Esophagus muscularis mucosa (tissue), 4 donors: ENCODE results near the gene SPPL2B. TPM values are rescaled to one million over a fixed set of nuclear protein-coding genes. Genes with fewer than 3 reads are reported as not detected.

Source experiments
- DNase-seq: peaks from one replicate; pipeline ENCODE4 v3.0.0-alpha.2; 2017; ENCODE audit errors: extremely low spot score
- H3K27ac ChIP-seq, 4 donors: fragments of 200-600 bp; sonication (generic); replicated peaks in 1 of 4; 1 replicate in 3 of 4; 2 replicates in 1 of 4; pipeline ENCODE4 v1.5.1; 2016 to 2019; ENCODE audit warnings: mild to moderate bottlenecking in 1 of 4
- H3K27me3 ChIP-seq, 4 donors: fragments of 200-600 bp; sonication (generic); one replicate each; pipeline versions ENCODE4 v1.5.1 to v1.6.0; 2016 to 2019
- H3K36me3 ChIP-seq, 4 donors: fragments of 200-600 bp; sonication (generic); one replicate each; pipeline ENCODE4 v1.5.1; 2016 to 2019
- H3K4me1 ChIP-seq, 4 donors: fragments of 200-600 bp; sonication (generic); one replicate each; pipeline ENCODE4 v1.5.1; 2016 to 2019
- H3K4me3 ChIP-seq, 4 donors: fragments of 200-600 bp; sonication (generic); 1 replicate in 2 of 4; 2 replicates in 2 of 4; pipeline ENCODE4 v1.5.1; 2016 to 2019; ENCODE audit warnings: mild to moderate bottlenecking in 4 of 4, moderate library complexity in 1 of 4
- H3K9me3 ChIP-seq, 4 donors: fragments of 200-600 bp; sonication (generic); 1 replicate in 3 of 4; 2 replicates in 1 of 4; pipeline ENCODE4 v1.5.1; 2016 to 2019
- EP300 ChIP-seq: sonication (generic); formaldehyde crosslinking; IDR thresholded peaks from one replicate; pipeline ENCODE4 v1.6.1; 2017; ENCODE audit warnings: antibody characterized with exemption
- POLR2A ChIP-seq: fragments of 450-650 bp; IDR thresholded peaks from one replicate; pipeline ENCODE4 v1.6.1; 2017; ENCODE audit warnings: antibody characterized with exemption, moderate library complexity, mild to moderate bottlenecking, low read depth
- POLR2AphosphoS5 ChIP-seq, 2 donors: sonication (generic); formaldehyde crosslinking; IDR thresholded peaks; one replicate each; pipeline ENCODE4 v1.6.1; 2017; ENCODE audit warnings: antibody characterized with exemption in 2 of 2
- WGBS: methylation state at CpG from one replicate; pipeline ENCODE4 v1.1.5; 2018; 5-methylcytosine and 5-hydroxymethylcytosine counted together
- intact Hi-C: fragments of 100-400 bp; cut with DNase I; formaldehyde crosslinking; loops from one replicate; pipeline ENCODE4 v1.15.1; 2023
- total RNA-seq, 4 donors: library from RNA; depleted of rRNA; stranded (reverse); fragments of >200 nt; gene quantifications; one replicate each; pipeline versions ENCODE4 v1.1.0 to v1.2.1, GENCODE V29; 2016
- TF ChIP-seq, protein P1 (sequence below), 3 experiments: fragments of 200-600 bp in 2 of 3; fragments of 450-650 bp in 1 of 3; sonication (generic) in 2 of 3; IDR thresholded peaks; one replicate each; pipeline ENCODE4 v1.5.1; 2017 to 2019; ENCODE audit warnings: antibody characterized with exemption in 3 of 3, mild to moderate bottlenecking in 2 of 3, moderate library complexity in 1 of 3

Gene SPPL2B
- total RNA-seq, 4 donors from 2014 or later, result 25.0 to 42.4 (median 29.9) TPM

DNA sequence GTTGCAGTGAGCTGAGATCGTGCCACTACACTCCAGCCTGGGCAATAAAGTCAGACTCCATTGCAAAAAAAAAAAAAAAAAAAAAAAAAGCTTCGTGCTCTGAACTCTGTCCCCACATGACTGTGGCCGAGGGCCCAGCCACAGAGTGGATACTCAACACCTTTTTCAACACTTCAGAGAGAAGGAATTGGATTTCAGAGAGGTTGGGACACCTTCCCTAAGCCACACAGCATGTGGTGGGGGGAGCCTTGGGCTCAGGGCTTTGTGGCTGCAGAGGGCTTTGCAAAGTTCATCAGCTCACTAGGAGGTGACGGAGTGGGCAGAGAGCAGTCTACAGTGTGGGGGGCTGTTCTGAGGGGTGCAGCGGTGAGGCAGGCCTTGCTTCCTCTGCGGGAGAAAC is 9.6 kb upstream of the SPPL2B start:
- no peak for DNase-seq
- WGBS, result 92% methylated on average over 6 of the region's 6 CpGs

DNA sequence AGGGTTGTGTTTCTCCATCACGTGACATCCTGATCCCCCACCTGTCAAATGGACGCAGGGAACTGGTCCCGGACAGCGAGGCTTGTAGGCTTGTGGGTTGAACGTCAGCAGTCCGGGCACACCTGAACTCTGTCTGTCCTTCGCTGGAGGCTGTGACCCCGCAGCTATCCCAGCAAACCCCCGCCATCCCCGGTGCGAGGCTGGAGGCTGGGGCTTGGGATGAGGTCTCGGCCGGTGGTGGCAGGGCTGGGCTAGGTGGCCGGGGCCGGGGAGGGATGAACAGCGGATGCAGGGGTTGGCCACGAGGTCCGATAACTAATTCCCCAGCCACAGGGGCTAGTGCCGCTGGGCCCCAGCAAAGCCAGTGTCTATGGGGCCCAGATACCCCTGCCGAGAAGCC is 8.9 kb upstream of the SPPL2B start:
- Histone ChIP-seq H3K9me3 (peaks cover 0 to 12% (median 8%) of the 10 kb centered on the region in 4 donors), H3K27me3 (no peaks in the 10 kb centered on the region), H3K27ac (no peak overlapping the region), H3K4me1 (peaks cover 0 to 7% (median 3%) of the 10 kb centered on the region in 4 donors), H3K4me3 (no peak overlapping the region), H3K36me3 (peaks cover 5 to 36% (median 35%) of the 10 kb centered on the region in 4 donors)
- 96% methylated on average over 11 of the region's 20 CpGs for WGBS
- intact Hi-C loops, result no loop called here
- no peak for DNase-seq
- no peak for TF ChIP-seq POLR2A
- TF ChIP-seq POLR2AphosphoS5 (IDR thresholded peaks at IDR 0.05), result no peak
- TF ChIP-seq EP300, result no peak

More for the DNA sequence above, 9.6 kb upstream of the SPPL2B start:
- Histone ChIP-seq H3K27ac (no peak overlapping the region), H3K9me3 (peaks cover 0 to 14% (median 9%) of the 10 kb centered on the region in 4 donors), H3K36me3 (peaks cover 5 to 30% (median 29%) of the 10 kb centered on the region in 4 donors), H3K4me1 (peaks cover 0 to 7% (median 3%) of the 10 kb centered on the region in 4 donors), H3K27me3 (peaks cover 0 to 2% (median 0%) of the 10 kb centered on the region in 4 donors), H3K4me3 (no peak overlapping the region)
- no peak for TF ChIP-seq EP300
- TF ChIP-seq, protein P1, sequence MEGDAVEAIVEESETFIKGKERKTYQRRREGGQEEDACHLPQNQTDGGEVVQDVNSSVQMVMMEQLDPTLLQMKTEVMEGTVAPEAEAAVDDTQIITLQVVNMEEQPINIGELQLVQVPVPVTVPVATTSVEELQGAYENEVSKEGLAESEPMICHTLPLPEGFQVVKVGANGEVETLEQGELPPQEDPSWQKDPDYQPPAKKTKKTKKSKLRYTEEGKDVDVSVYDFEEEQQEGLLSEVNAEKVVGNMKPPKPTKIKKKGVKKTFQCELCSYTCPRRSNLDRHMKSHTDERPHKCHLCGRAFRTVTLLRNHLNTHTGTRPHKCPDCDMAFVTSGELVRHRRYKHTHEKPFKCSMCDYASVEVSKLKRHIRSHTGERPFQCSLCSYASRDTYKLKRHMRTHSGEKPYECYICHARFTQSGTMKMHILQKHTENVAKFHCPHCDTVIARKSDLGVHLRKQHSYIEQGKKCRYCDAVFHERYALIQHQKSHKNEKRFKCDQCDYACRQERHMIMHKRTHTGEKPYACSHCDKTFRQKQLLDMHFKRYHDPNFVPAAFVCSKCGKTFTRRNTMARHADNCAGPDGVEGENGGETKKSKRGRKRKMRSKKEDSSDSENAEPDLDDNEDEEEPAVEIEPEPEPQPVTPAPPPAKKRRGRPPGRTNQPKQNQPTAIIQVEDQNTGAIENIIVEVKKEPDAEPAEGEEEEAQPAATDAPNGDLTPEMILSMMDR (IDR thresholded peaks at IDR 0.05), result no peak
- TF ChIP-seq POLR2A, result no peak
- no peak for TF ChIP-seq POLR2AphosphoS5 (IDR thresholded peaks at IDR 0.05)
- intact Hi-C loops, result no loop called here

DNA sequence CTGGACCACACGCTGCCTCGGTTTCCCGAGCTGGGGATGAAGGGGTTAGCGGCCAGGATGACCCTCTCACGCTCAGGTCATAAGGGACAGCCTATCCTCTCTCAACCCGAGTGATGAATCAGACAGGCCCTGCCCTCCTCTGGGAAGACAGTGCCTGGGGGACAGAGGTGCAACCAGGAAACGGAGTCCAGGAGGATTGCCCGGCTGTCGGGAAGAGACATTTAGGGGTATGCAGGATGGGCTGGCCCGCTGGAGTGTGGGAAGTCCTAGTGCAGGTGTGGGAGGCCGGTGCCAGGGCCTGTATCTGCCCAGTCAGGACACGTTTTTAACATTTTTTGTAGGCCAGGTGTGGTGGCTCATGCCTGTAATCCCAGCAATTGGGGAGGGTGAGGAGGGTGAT is 8.4 kb upstream of the SPPL2B start:
- intact Hi-C loops, result no loop called here
- no peaks in the 10 kb centered on the region for H3K27me3 ChIP-seq

DNA sequence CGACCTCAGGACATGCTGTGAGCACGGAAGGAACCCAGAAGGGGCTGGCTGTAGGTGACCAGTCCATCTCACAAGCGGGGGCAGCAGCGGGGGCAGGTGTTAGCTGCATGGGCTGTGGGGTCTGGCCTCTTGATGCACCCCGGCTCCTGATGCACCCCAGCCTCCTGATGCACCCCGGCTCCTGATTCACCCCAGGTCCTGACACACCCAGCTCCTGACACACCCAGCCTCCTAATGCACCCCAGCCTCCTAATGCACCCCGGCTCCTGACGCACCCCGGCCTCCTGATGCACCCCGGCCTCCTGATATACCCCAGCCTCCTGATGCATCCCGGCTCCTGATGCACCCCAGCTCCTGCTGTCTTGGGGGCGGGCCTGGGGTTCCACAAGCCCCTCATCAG is 7.5 kb upstream of the SPPL2B start:
- no peaks in the 10 kb centered on the region for H3K9me3 ChIP-seq
- intact Hi-C loops, result no loop called here
- peaks cover 5 to 50% (median 49%) of the 10 kb centered on the region in 4 donors for H3K36me3 ChIP-seq
- no peaks in the 10 kb centered on the region for H3K27me3 ChIP-seq
- TF ChIP-seq, protein P1 (IDR thresholded peaks at IDR 0.05), result no peak
- no peak for TF ChIP-seq POLR2AphosphoS5 (IDR thresholded peaks at IDR 0.05)
- no peak for TF ChIP-seq EP300
- no peak overlapping the region for H3K4me3 ChIP-seq
- 88% methylated on average over 10 of the region's 12 CpGs for WGBS
- DNase-seq, result no peak
- peaks cover 0 to 7% (median 3%) of the 10 kb centered on the region in 4 donors for H3K4me1 ChIP-seq
- no peak overlapping the region for H3K27ac ChIP-seq

More for the DNA sequence above, 8.4 kb upstream of the SPPL2B start:
- peaks cover 0 to 7% (median 5%) of the 10 kb centered on the region in 4 donors for H3K9me3 ChIP-seq
- H3K36me3 ChIP-seq, result peaks cover 5 to 41% (median 40%) of the 10 kb centered on the region in 4 donors
- WGBS, result 72% methylated on average over 6 of the region's 12 CpGs
- no peak overlapping the region for H3K4me3 ChIP-seq
- no peak for DNase-seq
- no peak for TF ChIP-seq POLR2AphosphoS5 (IDR thresholded peaks at IDR 0.05)
- TF ChIP-seq, protein P1 (IDR thresholded peaks at IDR 0.05), result no peak
- no peak for TF ChIP-seq EP300
- TF ChIP-seq POLR2A, result no peak
- H3K4me1 ChIP-seq, result peaks cover 0 to 7% (median 3%) of the 10 kb centered on the region in 4 donors
- H3K27ac ChIP-seq, result no peak overlapping the region

DNA sequence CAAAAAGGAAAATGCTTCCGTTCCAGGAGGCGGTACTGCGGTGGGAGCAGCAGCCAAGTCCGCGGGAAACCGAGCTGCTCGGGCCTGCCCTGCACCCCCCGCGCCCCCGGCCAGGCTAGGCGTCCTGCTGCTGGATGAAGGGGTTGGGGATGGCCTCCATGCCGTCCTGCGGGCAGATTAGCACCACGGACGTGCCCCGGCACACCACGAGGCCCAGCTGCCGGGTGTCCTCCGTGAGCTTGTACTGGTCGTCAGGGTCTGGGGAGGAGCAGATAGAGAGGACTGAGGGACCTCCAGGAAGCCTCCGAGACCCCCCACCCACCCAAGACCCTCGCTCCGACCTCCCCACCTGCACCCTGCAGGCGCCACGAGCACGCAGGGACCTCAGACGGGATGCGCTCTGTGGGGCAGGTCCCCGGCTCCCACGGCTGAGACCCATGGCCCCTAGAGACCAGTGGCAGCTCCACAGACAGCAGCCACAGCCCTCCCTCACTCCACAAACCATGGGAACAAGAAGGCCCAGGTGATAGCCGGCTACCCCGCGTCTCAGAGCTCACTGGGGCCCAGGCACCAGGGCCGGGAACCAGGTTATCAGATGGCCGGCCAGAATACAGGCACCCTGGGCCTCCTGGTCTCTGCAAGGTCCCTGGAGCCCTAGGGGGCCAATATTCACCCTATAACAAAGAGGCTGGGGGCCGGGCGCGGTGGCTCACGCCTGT is 6.8 kb upstream of the SPPL2B start:
- no peaks in the 10 kb centered on the region for H3K27me3 ChIP-seq
- no peaks in the 10 kb centered on the region for H3K9me3 ChIP-seq
- TF ChIP-seq POLR2A, result no peak
- no peak for DNase-seq
- WGBS, result 86% methylated on average over 30 of the region's 39 CpGs
- no peak overlapping the region for H3K4me3 ChIP-seq
- no peak overlapping the region for H3K27ac ChIP-seq
- H3K36me3 ChIP-seq, result peaks cover 5 to 53% (median 50%) of the 10 kb centered on the region in 4 donors
- H3K4me1 ChIP-seq, result peaks cover 3 to 13% (median 7%) of the 10 kb centered on the region in 4 donors
- intact Hi-C loops, result no loop called here
